Ishikawa (cell line): Measurements from ENCODE around the gene TNNI3K.

ENCODE experiments used
- CEBPB ChIP-seq: IDR thresholded peaks from 2 replicates; pipeline ENCODE4 v1.6.1; 2012
- CREB1 ChIP-seq: IDR thresholded peaks from 2 replicates; pipeline ENCODE4 v1.6.1; 2012; ENCODE audit warnings: low read depth
- EGR1 ChIP-seq: IDR thresholded peaks from 2 replicates; pipeline ENCODE4 v1.6.1; 2012
- EP300 ChIP-seq: IDR thresholded peaks from 2 replicates; pipeline ENCODE4 v1.6.1; 2012; ENCODE audit warnings: borderline replicate concordance
- FOXM1 ChIP-seq: IDR thresholded peaks from 2 replicates; pipeline ENCODE4 v1.6.1; 2012; ENCODE audit warnings: low read depth, borderline replicate concordance
- NFIC ChIP-seq: IDR thresholded peaks from 2 replicates; pipeline ENCODE4 v1.6.1; 2012
- RAD21 ChIP-seq: IDR thresholded peaks from 2 replicates; pipeline ENCODE4 v1.6.1; 2012; ENCODE audit warnings: low read depth
- REST ChIP-seq: IDR thresholded peaks from 2 replicates; pipeline ENCODE4 v1.6.1; 2012; ENCODE audit warnings: low read depth, mild to moderate bottlenecking
- TAF1 ChIP-seq: IDR thresholded peaks from 2 replicates; pipeline ENCODE4 v1.6.1; 2012; ENCODE audit warnings: low read depth, mild to moderate bottlenecking
- TCF12 ChIP-seq: IDR thresholded peaks from 2 replicates; pipeline ENCODE4 v1.6.1; 2012; ENCODE audit warnings: low read depth
- TEAD4 ChIP-seq: IDR thresholded peaks from 2 replicates; pipeline ENCODE4 v1.6.1; 2012
- USF1 ChIP-seq: IDR thresholded peaks from 2 replicates; pipeline ENCODE4 v1.6.1; 2012
- YY1 ChIP-seq: IDR thresholded peaks from 2 replicates; pipeline ENCODE4 v1.6.1; 2012; ENCODE audit warnings: low read depth
- ZBTB7A ChIP-seq: IDR thresholded peaks from 2 replicates; pipeline ENCODE4 v1.6.1; 2012; ENCODE audit warnings: low read depth
- TF ChIP-seq, protein P1 (sequence below): IDR thresholded peaks from 2 replicates; pipeline ENCODE4 v1.6.1; 2012

TNNI3K gene

DNA sequence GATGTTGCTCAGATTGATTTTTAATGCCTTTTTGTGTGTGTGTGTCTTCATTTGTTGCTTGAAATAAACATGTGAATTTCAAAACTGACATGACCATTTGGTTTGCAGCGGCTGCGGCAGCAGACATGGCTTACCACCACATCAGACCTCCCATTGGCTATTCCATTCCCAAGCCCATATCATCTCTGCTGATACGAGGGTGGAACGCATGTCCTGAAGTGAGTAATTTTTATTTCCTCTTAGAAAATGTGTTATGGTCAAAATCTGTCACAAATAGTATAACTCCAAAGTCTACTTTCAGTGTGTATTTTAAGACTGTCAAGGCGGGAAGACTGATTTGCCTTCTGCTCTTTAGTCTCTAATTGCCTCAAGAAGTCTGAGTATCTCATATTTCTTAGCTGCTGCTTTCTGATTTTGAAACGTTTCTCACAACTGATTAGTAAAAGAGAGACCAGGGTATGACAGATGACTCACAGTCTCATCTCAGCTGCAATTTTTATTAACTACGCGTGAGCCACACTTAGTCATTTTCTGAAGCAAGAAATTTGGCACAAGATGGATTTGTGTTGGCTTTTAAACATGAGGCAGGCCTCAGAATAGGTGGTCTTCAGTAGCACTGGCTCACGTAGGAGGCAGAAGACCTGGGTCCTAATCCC, 228.3 kb downstream of the TNNI3K start:
- TF ChIP-seq RAD21 (no peak), CEBPB (no peak), ZBTB7A (no peak), TCF12 (no peak), USF1 (no peak)

GRCh38 chr1:74464037-74464436, 228.8 kb downstream of the TNNI3K start:
- TF ChIP-seq EP300 = no peak

GRCh38 chr1:74465193-74465681, 230.1 kb downstream of the TNNI3K start:
- TF ChIP-seq EGR1 (no peak), CREB1 (no peak), EP300 (no peak), REST (no peak), TAF1 (no peak), YY1 (no peak), TCF12 (no peak), ZBTB7A (no peak), TEAD4 (no peak), CEBPB (no peak), NFIC (no peak)
- TF ChIP-seq, protein P1, sequence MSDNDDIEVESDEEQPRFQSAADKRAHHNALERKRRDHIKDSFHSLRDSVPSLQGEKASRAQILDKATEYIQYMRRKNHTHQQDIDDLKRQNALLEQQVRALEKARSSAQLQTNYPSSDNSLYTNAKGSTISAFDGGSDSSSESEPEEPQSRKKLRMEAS = no peak

GRCh38 chr1:74467786-74468377, 232.7 kb downstream of the TNNI3K start:
- peak; percentile 67 for TF ChIP-seq CEBPB
- TF ChIP-seq USF1 = no peak

- no peak for TF ChIP-seq NFIC
- TF ChIP-seq FOXM1 = no peak
- no peak for TF ChIP-seq EP300
- peak; percentile 64 for TF ChIP-seq RAD21
- TF ChIP-seq YY1 = no peak
Measured at GRCh38 chr1:74468982-74469603, 233.9 kb downstream of the TNNI3K start.

- TF ChIP-seq RAD21 (no peak), YY1 (no peak), CREB1 (no peak), CEBPB (no peak), FOXM1 (no peak), REST (no peak), TEAD4 (no peak), USF1 (no peak), EP300 (no peak), TCF12 (no peak), TAF1 (no peak)
- TF ChIP-seq, protein P1 = no peak
Measured at GRCh38 chr1:74470251-74470650, 235.1 kb downstream of the TNNI3K start.
